GM12801 (cell line): Measurements from ENCODE around the gene AMOTL2.

Experiments used
- CTCF ChIP-seq: IDR thresholded peaks from one replicate; pipeline ENCODE4 v1.5.1; 2011; ENCODE audit warnings: control low read depth; ENCODE audit not compliant: insufficient read length; ENCODE audit errors: extremely low read depth

Gene AMOTL2

GRCh38 chr3:134378818-134379217 lies 4.6 kb upstream of the AMOTL2 start:
- no peak for TF ChIP-seq CTCF

GRCh38 chr3:134378384-134378783 lies 4.1 kb upstream of the AMOTL2 start:
- no peak for TF ChIP-seq CTCF

- no peak for TF ChIP-seq CTCF
Measured at GRCh38 chr3:134377896-134378295, 3.6 kb upstream of the AMOTL2 start.

- TF ChIP-seq CTCF = no peak
Measured at GRCh38 chr3:134376786-134377426, 2.7 kb upstream of the AMOTL2 start.

- TF ChIP-seq CTCF = no peak
Measured at GRCh38 chr3:134376385-134376765, 2.1 kb upstream of the AMOTL2 start.

- no peak for TF ChIP-seq CTCF
Measured at GRCh38 chr3:134375582-134376384, 1.5 kb upstream of the AMOTL2 start.

GRCh38 chr3:134374791-134375581 lies 739 bp upstream of the AMOTL2 start:
- TF ChIP-seq CTCF = no peak
